Measurements from ENCODE around the gene ASXL1.

The ASXL1 gene

DNA sequence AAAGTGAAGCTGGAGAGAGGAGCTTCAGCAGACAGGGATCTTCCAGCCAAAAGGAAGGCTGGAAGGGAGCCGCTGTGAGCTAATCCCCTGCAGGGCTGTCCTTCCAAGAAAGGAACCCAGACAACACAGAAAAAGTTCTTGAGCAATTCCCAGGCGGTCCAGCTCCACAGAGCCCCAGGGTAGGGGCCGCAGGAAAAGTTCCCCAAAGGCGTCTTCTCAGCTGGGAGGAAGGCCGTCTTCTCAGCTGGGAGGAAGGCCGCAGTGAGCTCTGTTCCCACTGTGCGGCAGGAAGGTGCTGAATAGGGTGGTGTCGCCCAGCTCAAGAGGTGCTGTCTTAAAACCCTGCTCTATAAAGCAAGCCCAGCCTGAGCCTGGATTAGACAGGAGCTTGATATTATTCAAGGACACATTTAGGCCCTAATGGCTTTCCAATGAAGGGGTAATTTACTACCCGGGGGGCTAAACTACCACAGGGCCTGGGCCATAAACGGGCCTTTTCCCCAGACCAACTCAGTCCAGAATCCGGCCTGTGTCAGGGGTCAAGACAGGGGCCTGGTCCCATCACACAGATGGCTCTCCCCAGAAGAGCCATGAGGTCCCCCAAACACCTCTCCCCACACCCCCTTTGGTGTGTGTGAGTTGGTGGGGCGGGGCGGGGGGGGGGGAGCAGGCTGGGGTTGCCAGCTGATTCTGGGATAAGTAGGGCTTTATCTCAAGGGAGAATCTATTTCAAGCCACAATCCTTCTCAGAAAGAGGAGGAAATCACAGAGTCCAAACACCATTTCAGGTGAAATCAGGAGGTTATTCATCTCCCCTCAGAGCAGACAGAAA is 123.4 kb downstream of the ASXL1 start:
- no peak for DNase-seq (ENCODE audit: low spot score)

DNA sequence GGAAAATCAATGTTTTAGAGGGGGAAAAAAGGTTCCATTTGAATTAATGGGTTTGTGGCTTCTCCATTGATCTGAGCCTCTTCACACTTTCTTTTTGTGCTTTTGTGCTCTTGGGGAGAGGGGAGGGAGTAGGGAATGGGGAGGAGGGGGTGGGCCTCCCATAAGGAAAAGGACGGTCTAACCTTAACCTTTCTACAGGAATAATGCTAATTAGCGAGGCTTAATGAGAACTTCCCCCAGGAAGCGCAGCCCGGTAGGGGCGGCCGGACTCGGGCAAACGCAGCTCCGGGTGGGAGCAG is 124.0 kb downstream of the ASXL1 start:
- DNase-seq (ENCODE audit: low spot score), result no peak

DNA sequence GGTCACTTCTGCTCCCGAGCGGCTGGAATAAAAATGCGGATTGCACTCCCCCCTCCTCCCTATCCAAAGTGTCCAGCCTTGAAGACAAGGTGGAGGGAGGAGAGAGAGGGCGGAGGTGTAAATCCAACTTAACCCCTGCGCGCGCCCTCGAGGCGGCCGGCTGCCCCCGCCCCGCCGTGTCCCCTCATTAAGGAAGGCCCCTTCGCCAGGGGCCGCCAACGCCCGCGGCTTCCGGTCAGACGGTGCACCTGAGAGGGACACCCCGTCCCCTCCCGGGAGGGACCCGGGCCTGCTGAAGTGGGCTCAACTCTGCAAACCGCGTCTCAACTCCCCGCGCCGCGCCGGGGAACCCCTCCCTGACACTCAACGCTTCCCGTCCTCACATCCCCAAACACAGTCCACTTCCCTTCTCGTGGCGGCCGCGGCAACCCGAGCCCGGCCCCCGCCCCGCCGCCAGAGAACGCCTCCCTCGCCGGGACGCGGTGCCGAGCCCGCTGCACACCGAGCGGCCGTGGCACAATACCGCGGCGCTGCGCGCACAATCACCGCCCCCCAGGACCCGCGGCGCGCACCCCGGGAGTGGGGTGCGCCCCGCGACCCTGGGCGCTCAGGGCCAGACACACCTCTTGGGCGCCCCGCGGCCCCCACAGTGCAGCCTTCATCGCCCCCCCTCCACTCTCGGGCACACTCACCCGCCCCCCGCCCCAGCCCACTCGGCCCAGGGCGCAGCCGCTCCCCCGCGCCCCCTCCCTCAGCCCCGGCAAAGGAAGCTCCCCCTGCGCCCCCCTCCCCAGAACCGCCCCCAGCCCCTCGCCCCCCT is 124.5 kb downstream of the ASXL1 start:
- DNase-seq (ENCODE audit: low spot score), result peak; percentile 52

DNA sequence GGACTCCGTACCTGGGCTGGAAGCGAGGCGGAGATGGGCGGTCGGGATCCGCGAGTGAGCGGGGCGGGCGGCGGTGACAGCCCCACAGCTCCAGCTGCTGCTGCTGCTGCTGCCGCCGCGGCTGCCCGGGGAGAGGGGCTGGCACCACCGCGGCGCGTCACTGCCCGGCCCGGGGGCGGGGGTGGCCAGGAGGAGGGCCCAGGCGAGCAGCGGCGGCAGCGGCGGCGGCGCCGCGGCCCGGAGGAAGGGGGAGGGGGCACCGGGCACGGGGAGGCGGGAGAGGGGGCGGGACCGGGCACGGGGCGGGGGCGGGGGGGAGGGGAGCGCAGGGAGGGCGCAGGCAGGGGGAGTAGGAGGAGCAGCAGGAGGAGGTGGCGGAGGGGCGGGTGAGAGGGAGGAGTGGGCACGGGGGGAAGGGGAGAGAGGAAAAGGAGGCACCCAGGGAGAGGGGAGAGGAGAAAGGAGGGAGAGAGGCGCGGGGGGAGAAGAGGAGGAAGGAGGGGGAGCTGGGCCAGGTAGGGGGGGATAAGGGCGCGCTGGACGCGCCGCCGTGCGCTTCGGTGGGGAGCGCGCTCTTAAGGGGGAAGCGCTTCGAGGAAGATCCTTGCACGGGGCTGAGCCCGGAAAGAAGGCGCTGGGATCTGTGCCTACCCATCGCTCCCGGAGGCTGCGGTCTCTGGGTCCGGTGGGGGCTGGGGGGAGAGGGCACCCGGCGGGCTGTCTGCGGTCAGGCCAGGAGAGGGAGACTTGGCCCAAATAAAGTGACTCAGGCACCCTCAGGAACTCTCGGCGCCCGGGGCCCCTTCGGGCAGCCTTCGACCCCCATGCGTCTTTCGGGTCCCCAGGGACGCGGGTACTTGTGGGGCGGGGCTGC is 125.5 kb downstream of the ASXL1 start:
- peak; percentile 84 for DNase-seq (ENCODE audit: low spot score)

DNA sequence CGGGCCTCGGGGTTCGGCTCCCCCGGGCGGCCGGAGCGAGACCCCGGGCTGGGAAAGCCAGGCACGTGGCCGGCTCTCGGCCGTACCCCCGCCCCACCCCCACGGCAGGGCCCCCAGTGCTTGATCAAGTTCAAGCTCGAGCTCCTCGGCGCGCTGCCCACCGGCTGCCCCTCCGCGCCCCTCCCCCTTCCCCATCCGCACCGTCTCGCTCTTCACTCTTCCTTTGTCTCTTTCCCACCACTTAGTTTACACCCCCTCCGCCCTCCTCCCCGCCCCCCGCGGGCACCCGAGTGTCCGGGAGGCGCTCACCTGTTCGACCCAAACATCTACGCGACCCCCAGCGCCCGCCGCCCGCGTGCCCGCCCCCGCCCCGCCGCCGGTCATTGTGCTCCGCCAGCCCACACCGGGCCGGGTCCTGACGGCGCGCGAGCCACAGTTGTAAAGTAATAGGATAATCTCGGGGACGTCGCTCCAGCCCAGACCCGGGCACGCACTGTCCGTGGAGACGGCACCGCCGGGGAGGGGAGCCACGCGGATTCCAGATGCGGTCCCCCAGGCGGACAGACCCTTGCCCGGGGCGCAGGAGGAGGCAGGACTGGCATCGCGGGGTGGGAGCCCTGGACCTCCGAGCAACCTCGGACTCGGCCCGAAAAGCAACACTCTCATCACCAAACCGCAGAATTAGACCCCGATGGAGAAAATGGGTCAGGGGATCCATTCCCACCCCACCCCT is 126.3 kb downstream of the ASXL1 start:
- peak; percentile 48 for DNase-seq (ENCODE audit: low spot score)

DNA sequence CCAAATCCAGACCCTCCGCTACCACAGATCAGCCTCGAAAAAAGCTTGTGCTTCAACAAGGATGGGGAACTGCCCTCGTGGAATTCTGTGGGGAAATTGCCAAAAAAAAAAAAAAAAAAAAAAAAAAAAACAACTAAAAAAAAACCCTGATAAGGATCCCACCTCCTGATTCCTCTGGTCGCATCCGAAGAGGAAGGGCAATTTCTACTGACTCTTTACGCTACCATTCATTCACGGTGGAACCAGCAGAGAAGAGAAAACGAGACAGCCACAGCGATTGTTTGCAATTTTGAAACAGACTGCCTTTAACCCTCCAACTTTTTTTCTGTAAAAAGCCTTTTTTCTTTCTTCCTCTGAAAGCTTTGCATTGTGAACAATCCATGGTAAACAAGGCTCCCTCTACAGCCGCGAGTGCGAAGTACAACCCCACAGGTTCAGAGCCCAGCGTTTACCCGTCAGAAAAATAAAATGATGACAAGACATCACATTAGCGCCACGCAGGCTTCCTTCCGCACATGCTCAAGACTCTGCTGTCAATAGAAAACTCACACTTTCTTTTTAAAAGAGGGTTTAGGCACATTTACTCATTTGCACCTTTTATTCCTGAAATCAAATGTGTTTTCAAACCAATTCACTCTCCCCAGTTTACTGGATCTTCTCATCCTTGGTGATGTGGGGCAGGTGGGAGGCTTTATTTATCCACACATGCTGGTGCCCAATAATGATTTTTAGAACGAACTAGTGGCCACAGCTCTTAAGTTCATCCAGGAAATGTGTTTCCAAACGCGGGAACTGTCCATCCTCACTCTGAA is 127.0 kb downstream of the ASXL1 start:
- peak; percentile 70 for DNase-seq (ENCODE audit: low spot score)

DNA sequence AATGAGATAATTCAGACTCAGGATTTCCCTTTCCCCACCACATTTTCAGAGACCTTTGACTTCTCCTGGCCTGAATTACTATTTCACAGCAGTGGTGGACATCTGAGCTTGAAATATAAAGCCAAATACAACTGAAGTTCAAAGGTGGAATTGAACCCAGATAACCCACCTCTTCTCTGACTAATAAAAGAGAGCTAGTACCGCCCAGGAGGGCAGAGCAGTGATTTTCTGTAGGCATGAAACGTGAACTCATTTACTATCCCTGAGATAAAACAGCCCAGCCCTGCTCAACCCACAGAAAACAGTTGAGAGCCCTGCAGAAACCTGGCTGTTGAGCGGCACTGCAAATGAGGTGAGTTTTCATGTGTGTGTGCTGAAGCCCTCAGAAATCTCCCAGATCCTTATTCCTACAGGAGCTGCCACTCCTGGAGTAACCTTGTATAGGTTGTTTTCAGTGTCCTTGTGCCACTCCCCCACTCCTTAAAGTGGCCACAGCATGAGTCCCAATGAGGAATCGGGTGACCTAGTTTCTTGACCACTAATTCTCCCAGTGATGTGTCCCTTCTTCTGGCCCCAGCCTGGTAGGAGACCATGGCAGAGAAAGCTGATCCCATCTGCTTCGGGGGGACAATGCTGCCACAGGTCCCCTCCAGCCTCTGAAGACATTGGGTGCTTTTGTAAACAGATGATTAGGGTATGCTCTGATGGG is 127.8 kb downstream of the ASXL1 start:
- DNase-seq (ENCODE audit: low spot score), result no peak

DNA sequence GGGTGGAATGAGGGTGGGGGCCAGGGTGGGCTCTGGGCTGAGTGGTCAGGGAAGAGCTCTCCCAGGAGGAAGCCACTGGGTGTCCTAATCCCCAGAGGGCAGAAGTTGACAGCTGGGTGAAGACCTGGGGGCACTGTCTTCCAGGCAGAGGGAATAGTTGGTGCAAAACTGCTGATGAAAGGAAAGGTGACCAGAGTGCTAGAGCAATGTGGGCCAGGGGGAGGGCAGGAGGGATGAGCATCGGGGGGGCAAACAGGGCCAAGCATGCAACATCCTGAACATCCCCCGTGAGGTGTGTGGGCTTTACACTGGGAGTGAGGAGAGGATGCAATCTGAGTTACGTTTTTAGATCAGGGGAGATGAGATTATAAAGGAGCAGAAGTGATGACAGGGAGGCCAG is 129.2 kb downstream of the ASXL1 start:
- no peak for DNase-seq (ENCODE audit: low spot score)

DNA sequence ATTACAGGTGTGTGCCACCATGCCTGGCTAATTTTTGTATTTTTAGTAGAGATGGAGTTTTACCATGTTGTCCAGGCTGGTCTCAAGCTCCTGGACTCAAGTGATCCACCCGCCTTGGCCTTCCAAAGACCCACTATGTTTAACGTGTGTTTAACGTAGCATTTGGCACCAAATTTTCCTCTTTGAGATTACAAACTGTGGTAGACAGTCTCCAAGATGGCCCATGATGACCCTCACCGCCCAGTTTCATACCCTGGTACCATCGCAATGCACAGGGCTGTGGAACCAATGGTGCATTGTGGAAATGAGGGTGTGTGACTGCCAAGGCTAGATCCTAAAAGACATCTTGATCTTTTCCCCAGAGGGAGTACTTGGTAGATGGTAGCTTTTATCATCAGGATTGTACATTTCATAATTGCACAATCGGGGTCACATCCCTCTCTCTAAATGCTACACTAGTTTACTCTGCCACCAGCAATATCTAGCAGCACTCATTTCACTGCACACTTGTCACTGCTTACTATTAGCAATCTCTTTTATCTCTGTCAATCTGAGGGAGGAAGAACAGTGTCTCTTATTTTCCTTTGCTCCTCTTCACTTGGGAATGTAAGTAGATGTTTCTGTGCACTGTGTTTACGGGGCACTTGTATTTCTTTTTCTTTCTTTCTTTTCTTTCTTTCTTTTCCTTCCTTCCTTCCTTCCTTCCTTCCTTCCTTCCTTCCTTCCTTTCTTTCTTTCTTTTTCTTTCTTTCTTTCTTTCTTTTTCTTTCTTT is 130.1 kb downstream of the ASXL1 start:
- no peak for DNase-seq (ENCODE audit: low spot score)

Measured in AG08396 (cell line).